ENCODE data around the gene DDX39B. TPM values are rescaled to one million over a fixed set of nuclear protein-coding genes. Genes with fewer than 3 reads are reported as not detected.
A peak's percentile ranks its signal among the peaks of the same experiment; 100 is the strongest.

DDX39B gene
- total and polyA plus RNA-seq, 9 of the 15 experiments (the other 6 are each of a cell fraction or from before 2014, with no cell fraction given), result 479 to 869 (median 592) TPM

GRCh38 chr6:31580807-31581433, 39.1 kb upstream of the DDX39B start (continued):
- TF ChIP-seq TAF15 (IDR thresholded peaks at IDR 0.05; ENCODE audit: low read depth, low read length) (no peak), USF1 (CRISPR knock-in tag; IDR thresholded peaks at IDR 0.05) (peak; percentile 69; the same call in 1 of the 2 replicates), JUND (IDR thresholded peaks at IDR 0.05; ENCODE audit: borderline replicate concordance, low read depth, low read length) (peak; percentile 77), JUND (tag; IDR thresholded peaks at IDR 0.05; ENCODE audit: borderline replicate concordance, low read depth, low read length) (no peak), ZNF511 (CRISPR knock-in tag; IDR thresholded peaks at IDR 0.05) (peak; percentile 71; the same call in 1 of the 2 replicates), PHF8 (IDR thresholded peaks at IDR 0.05; ENCODE audit: borderline replicate concordance, low read length) (peak; percentile 86; the same call in 1 of the 2 replicates), ZNF639 (CRISPR knock-in tag; conservative IDR thresholded peaks at IDR 0.05 in 1 of 2, IDR thresholded peaks at IDR 0.05 in 1 of 2) (peak in 1 of 2 experiments; percentile 73; a peak in 2 of 4 replicates), CREB3L1 (IDR thresholded peaks at IDR 0.05; ENCODE audit: borderline replicate concordance, low read depth) (0 out of 2 replicates have a peak, but pooled peaks have one; percentile 52), DLX4 (CRISPR knock-in tag; IDR thresholded peaks at IDR 0.05) (no peak), CBFB (CRISPR knock-in tag; IDR thresholded peaks at IDR 0.05) (peak; percentile 60; the same call in 1 of the 2 replicates), HLTF (IDR thresholded peaks at IDR 0.05) (no peak), GATAD2A (IDR thresholded peaks at IDR 0.05) (peak; percentile 92), ZNF124 (CRISPR knock-in tag; IDR thresholded peaks at IDR 0.05) (no peak), MYC (IDR thresholded peaks at IDR 0.05; ENCODE audit: low read depth, low read length) (peak; percentile 90), MYC (CRISPR knock-in tag; IDR thresholded peaks at IDR 0.05; ENCODE audit: borderline replicate concordance, low read depth) (no peak), ID3 (CRISPR knock-in tag; IDR thresholded peaks at IDR 0.05) (no peak), ID3 (tag; IDR thresholded peaks at IDR 0.05) (peak; percentile 73; the same call in 1 of the 2 replicates), ETS1 (conservative IDR thresholded peaks at IDR 0.05; ENCODE audit: control insufficient read depth, low read depth, low read length) (no peak; the same call in 1 of the 2 replicates), PPARD (CRISPR knock-in tag; IDR thresholded peaks at IDR 0.05) (no peak), ETV1 (tag; conservative IDR thresholded peaks at IDR 0.05; ENCODE audit: low read depth) (peak; percentile 31; the same call in 1 of the 2 replicates), ARID1B (IDR thresholded peaks at IDR 0.05) (peak; percentile 9; the same call in 1 of the 2 replicates)
